GM18870 (cell line): Measurements from ENCODE around the gene DCX.
A peak's percentile ranks its signal among the peaks of the same experiment; 100 is the strongest.

ENCODE experiments used
- ATAC-seq: cut with Tn5 transposase; IDR thresholded peaks from one replicate; pipeline ENCODE4 v1.9.1; 2021; ENCODE audit warnings: moderate library complexity; ENCODE audit not compliant: unreplicated experiment

The DCX gene

DNA sequence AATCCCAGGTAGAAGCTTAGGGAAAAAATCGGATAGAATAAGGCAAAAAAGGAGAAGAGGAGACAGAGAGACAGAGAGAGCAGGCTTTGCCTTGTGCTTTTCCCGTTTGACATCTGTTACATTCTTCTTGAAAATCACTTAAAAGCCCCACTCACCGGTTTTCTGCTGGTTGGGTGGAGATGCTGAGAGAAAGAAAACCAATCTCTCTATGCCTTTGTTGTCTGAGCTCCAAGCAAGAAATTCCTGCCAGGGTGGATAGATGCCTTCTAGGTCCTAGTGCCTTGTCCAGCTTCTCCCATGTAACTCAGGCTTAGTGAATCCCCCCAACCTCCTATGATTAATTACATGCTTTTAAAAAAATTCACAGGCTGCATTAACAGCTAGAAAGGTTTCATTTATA, at the start of gene DCX:
TSS of gene DCX (minus strand) at position 210 of the 400 bp plus-strand sequence. CDS start 1,794 bp downstream, outside the sequence.
- no peak for ATAC-seq

- no peak for ATAC-seq
Observed at GRCh38 chrX:111460607-111461006, 48.6 kb upstream of the DCX start.

DNA sequence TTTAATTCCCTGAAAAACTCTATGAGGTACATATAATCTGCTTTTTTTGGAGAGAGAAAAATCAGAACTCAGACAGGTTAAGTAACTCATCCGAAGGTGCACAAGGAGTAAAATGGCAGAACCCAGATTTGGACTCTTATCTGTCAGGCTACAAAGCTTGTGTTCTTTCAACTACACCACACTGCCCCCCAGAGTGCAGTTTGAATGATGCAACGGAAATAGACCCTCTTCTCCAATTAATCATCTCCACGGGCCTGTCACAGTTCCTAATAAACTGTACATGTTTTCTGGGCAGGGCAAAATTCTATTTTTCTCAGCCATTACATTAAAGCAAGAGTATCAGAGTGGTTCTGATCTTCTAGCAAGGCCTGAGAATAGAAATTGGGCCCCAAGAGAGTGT, 35.3 kb upstream of the DCX start:
- ATAC-seq = peak; percentile 65

GRCh38 chrX:111445485-111445884, 33.5 kb upstream of the DCX start:
- peak; percentile 59 for ATAC-seq

GRCh38 chrX:111444881-111445280, 32.9 kb upstream of the DCX start:
- no peak for ATAC-seq

- no peak for ATAC-seq
Observed at GRCh38 chrX:111443946-111444345, 32.0 kb upstream of the DCX start.

- ATAC-seq = no peak
Observed at GRCh38 chrX:111442791-111443190, 30.8 kb upstream of the DCX start.

DNA sequence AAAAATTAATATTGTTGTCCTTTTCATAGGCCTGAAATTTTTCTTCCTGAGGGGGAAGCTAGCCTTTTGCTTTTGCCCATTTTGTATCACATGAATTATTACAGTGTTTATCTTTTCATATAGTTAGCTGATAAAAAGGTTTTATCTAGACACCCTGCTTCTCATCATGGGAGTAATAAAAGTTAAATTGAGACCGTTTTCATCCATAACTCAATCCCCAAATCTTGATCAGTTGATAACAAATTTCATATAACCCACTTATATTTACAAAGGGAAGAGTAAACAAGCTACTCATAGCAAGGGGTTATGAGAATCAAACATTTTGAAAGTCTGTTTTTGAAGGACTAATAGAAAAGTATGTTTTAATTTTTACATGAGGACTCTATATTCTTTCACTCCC, 23.5 kb upstream of the DCX start:
- no peak for ATAC-seq

DNA sequence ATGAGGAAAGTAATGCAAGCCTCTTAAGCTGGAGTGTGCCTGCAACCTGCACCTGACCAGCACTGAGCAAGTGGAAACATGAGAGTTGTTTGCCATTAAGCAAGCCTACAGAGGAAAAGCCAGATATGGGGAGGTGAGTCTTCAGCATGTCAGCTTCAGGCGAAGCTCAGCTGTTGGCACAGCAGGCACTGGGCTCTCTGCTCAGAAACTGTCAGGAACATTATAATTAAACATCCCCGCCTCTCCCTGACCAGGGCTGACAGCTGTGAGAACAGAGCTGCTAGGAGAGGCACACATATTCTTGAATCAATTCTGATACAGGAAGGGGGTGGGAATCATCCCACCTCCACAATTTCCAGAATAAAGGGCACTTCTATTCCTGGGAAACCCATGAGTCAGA, 19.0 kb upstream of the DCX start:
- no peak for ATAC-seq

GRCh38 chrX:111411557-111411956, 435 bp downstream of the DCX start:
- no peak for ATAC-seq

GRCh38 chrX:111410590-111411078, 1.4 kb downstream of the DCX start:
- no peak for ATAC-seq

DNA sequence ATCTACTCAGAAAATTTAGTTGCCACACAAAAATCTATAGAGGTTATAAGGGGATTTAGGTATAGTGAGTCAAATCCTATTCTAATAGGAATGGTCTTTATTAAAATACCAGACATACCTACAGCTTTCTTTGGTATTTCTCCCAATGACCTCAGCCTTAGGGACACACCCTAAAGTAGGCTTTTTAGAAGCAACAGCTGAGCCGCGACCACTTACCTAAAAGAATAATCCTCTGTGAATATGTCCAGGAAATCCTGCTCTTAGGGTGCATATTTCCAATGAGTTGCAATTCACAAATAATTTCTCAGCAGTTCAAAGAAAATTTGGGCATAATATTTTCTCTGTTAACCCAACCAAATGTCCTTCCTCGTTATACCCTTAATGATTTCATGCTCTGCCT, 2.7 kb downstream of the DCX start:
- no peak for ATAC-seq

DNA sequence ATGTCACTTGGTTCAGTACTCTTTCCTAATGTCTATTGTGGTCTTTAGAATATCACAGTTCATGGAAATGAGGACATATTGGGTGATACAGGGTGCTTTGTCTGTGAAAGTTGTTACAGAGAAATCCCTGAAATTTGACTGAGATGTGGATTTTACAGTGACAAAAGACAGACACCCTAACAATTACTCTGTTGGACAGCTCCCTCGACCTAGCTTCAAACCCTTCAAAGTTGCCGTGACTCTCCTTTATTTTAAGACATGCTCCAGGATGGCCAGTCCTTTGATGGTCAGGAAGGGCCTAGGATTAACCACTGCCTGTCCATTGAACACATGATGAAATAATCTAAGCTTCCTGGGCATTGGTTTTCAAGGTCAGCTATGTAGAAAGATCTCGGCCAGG, 4.0 kb downstream of the DCX start:
- ATAC-seq = no peak

- ATAC-seq = no peak
Observed at GRCh38 chrX:111402344-111402743, 9.6 kb downstream of the DCX start.

DNA sequence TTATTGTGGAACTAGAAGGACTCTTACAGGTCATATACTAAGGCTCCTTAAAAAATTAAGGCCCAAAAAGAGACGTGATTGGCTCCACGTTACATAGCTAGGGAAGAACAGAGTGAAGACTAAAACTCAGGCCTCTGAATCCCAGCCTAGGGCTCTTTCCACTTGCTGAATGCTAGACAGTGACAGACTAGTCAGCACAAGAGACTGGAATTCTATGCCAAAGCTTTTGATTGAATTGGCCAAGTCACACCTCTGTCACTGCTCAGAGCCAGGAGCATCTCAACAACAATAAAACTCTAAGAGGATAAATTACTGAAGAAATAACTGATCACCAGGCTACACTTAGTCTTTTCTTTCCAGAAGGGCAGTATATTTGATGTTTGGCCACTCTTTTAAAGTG, 16.8 kb downstream of the DCX start:
- no peak for ATAC-seq

DNA sequence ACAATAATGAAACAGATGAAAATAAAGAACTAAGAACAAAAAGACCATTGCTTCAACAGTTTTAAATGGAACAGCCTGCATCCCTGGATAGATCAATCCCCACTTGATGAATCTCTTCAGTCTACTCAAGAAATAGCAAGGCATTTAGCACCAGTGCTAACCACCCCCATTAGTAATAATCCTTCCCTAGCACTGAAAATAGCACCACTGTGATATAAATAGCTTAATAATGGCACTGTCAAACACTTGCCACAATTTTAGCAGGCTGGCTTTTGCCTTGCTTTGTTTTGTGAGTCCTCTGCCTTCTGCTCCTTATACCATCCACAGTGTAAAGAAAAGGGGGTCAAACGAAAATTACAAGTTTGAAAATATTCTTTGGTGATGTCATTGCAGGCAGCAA, 17.4 kb downstream of the DCX start:
- ATAC-seq = no peak

- no peak for ATAC-seq
Observed at GRCh38 chrX:111387470-111388070, 24.4 kb downstream of the DCX start.

DNA sequence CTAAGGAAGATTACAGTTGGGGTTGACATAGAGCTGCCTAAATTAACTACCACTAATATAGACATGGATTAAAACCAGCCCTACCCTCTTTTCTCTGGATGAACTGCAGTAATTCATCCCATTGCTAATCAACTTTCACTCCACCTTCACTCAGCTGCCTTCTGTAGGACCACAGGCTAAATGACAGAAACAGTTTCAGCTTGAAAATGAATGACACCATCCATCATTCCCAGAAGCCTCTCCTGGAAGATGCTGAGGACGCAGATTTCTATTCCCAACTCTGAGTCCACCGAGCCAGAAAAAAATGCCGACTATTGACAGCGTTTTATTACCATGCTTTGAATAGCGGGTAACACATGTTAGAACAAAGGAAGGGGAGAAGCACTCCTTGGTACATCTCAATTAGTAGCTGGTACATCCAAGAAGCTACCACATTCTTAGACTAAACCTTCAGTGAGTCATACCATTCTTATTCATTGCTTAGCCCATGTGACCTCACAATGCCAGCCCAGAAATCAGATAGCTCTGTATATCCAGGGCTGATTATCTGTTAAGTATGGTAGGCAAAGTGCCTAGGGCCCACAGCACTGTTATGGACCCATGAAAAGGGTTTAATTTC, 25.3 kb downstream of the DCX start:
- ATAC-seq = no peak

- no peak for ATAC-seq
Observed at GRCh38 chrX:111386077-111386476, 25.9 kb downstream of the DCX start.

- no peak for ATAC-seq
Observed at GRCh38 chrX:111382277-111382676, 29.7 kb downstream of the DCX start.

DNA sequence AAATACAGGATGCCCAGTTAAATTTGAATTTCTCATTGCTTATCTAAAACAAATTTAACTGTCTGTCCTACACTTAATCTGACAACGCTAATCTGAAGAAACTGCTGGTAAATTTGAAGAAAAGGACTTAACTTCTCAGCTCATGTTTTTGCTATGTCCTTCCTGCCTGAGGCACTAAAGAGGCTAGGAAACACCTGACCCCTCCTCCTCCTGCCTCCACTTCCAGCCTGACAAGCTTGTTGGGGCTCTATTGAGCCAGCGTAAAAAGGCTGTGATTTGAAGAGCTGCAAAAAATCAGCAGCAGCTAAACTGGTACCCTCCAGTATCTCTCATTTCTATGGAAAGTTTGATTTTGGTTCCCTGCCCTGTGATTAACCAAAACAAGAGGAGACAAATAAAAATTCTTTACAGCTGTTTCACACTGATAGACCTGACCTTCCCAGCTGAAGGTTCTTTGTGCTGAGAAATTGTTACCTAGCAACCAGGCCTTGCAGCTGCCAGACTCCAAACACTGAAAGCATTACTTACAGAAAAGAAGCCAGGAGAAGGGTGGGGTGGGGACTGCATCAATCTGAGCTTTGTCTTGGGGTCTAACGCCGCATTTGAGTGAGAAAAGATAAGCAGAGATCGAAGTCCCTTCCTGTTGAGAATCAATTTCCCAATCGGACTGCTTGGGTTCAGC, 35.0 kb downstream of the DCX start:
- no peak for ATAC-seq

- no peak for ATAC-seq
Observed at GRCh38 chrX:111376486-111376885, 35.5 kb downstream of the DCX start.
